B cell (primary cell): ENCODE results near the gene AP1S2. TPM values are rescaled to one million over a fixed set of nuclear protein-coding genes. Genes with fewer than 3 reads are reported as not detected.

Source experiments
- ATAC-seq: fragments of 200-7000 bp; cut with Tn5 transposase; one replicate; pipeline ENCODE4 v1.10.0; 2021; ENCODE audit warnings: low read depth, mild to moderate bottlenecking, moderate number of reproducible peaks, moderate library complexity
- CTCF ChIA-PET: fragments of 350-600 bp; sonication (Branson Sonifier 250); formaldehyde crosslinking; loops from one replicate; lab custom pipeline; 2021; ENCODE audit warnings: antibody characterized with exemption, inconsistent platforms; lab: Charles Lee
- POLR2A ChIA-PET: fragments of 350-600 bp; sonication (Branson Sonifier 250); formaldehyde crosslinking; loops from one replicate; lab custom pipeline; 2021; ENCODE audit warnings: antibody characterized with exemption; lab: Charles Lee
- DNase-seq: peaks from one replicate; pipeline ENCODE4 v3.0.0; 2013
- H2AFZ ChIP-seq: 2 replicates; pipeline ENCODE4 v1.6.1; 2012; ENCODE audit warnings: mild to moderate bottlenecking, low read depth, low read length; ENCODE audit not compliant: insufficient read depth, poor library complexity, severe bottlenecking
- H3K27ac ChIP-seq, 2 donors: 1 replicate in 1 of 2; 2 replicates in 1 of 2; pipeline ENCODE4 v1.5.1; 2012 to 2013; ENCODE audit warnings: low read length in 2 of 2, mild to moderate bottlenecking in 2 of 2, moderate library complexity in 1 of 2
- H3K27me3 ChIP-seq, 4 experiments: fragments of 200-600 bp in 1 of 4; sonication (generic) in 1 of 4; replicated peaks in 1 of 4; 1 replicate in 2 of 4; 2 replicates in 2 of 4; pipeline versions ENCODE4 v1.6.1 to v1.7.0; 2013 to 2016; ENCODE audit warnings: low read length in 3 of 4, mild to moderate bottlenecking in 2 of 4, mixed read lengths in 1 of 4, moderate library complexity in 1 of 4; ENCODE audit not compliant: insufficient read depth in 4 of 4, control insufficient read depth in 3 of 4; ENCODE audit errors: control extremely low read depth in 1 of 4
- H3K36me3 ChIP-seq, 2 experiments: replicated peaks in 1 of 2; 1 replicate in 1 of 2; 2 replicates in 1 of 2; pipeline versions ENCODE4 v1.6.1 to v1.7.1; 2013; ENCODE audit warnings: low read length in 1 of 2; ENCODE audit not compliant: insufficient read depth in 2 of 2, control insufficient read depth in 1 of 2; ENCODE audit errors: control extremely low read depth in 1 of 2, extremely low read depth in 1 of 2
- H3K4me1 ChIP-seq, 2 donors: fragments of 200-600 bp in 1 of 2; sonication (generic) in 1 of 2; 1 replicate in 1 of 2; 2 replicates in 1 of 2; pipeline versions ENCODE4 v1.5.1 to v1.6.1; 2013 to 2017; ENCODE audit warnings: low read length in 2 of 2; ENCODE audit not compliant: control insufficient read depth in 2 of 2, insufficient read depth in 2 of 2
- H3K4me2 ChIP-seq: replicated peaks from 2 replicates; pipeline ENCODE3; 2012; ENCODE audit warnings: mild to moderate bottlenecking, low read depth, low read length; ENCODE audit not compliant: poor library complexity, severe bottlenecking
- H3K4me3 ChIP-seq, 5 experiments: fragments of 200-600 bp in 1 of 5; sonication (generic) in 1 of 5; 1 replicate in 3 of 5; 2 replicates in 2 of 5; pipeline versions ENCODE4 v1.5.1 to v1.7.0; 2011 to 2016; ENCODE audit warnings: low read length in 4 of 5, mild to moderate bottlenecking in 4 of 5, low read depth in 2 of 5, control low read depth in 1 of 5, moderate library complexity in 1 of 5; ENCODE audit not compliant: insufficient read depth in 1 of 5; ENCODE audit errors: control extremely low read depth in 1 of 5, extremely low read depth in 1 of 5
- H3K79me2 ChIP-seq: fragments of 200-600 bp; sonication (generic); one replicate; pipeline ENCODE4 v1.6.0; 2016; ENCODE audit warnings: low read length; ENCODE audit not compliant: control insufficient read depth, insufficient read depth
- H3K9ac ChIP-seq: fragments of 200-600 bp; sonication (generic); 2 replicates; pipeline ENCODE4 v1.6.1; 2017; ENCODE audit warnings: mild to moderate bottlenecking, low read length, moderate library complexity
- H3K9me3 ChIP-seq, 3 donors: one replicate each; pipeline versions ENCODE4 v1.6.1 to v1.7.1; 2013; ENCODE audit warnings: low read length in 2 of 3; ENCODE audit not compliant: control insufficient read depth in 2 of 3, insufficient read depth in 1 of 3; ENCODE audit errors: control extremely low read depth in 1 of 3
- H4K20me1 ChIP-seq: 2 replicates; pipeline ENCODE4 v1.6.0; 2012; ENCODE audit warnings: mild to moderate bottlenecking, low read length; ENCODE audit not compliant: insufficient read depth, control insufficient read depth, poor library complexity, severe bottlenecking
- H3K27ac Mint-ChIP-seq: one replicate; pipeline ENCODE4 v1.8.0; 2021; ENCODE audit warnings: mixed read lengths
- H3K27me3 Mint-ChIP-seq: one replicate; pipeline ENCODE4 v1.8.0; 2021; ENCODE audit warnings: mixed read lengths
- H3K4me1 Mint-ChIP-seq: one replicate; pipeline ENCODE4 v1.8.0; 2021; ENCODE audit warnings: mixed read lengths
- H3K4me3 Mint-ChIP-seq: one replicate; pipeline ENCODE4 v1.8.0; 2021; ENCODE audit warnings: mixed read lengths
- H3K9me3 Mint-ChIP-seq: one replicate; pipeline ENCODE4 v1.8.0; 2022; ENCODE audit warnings: mixed read lengths; ENCODE audit not compliant: insufficient read depth
- CTCF ChIP-seq: fragments of 200-600 bp; IDR thresholded peaks from one replicate; pipeline ENCODE4 v1.8.0; 2022; ENCODE audit warnings: antibody characterized with exemption, mild to moderate bottlenecking
- EZH2 ChIP-seq: IDR thresholded peaks from 2 replicates; pipeline ENCODE4 v1.6.1; 2012; ENCODE audit warnings: borderline replicate concordance, low read depth, mild to moderate bottlenecking, moderate library complexity, low read length; ENCODE audit not compliant: insufficient read depth, poor library complexity, severe bottlenecking
- WGBS: methylation state at CpG from one replicate; pipeline ENCODE4 v1.1.5; 2013; ENCODE audit warnings: missing lambda C conversion rate; ENCODE audit not compliant: insufficient coverage; 5-methylcytosine and 5-hydroxymethylcytosine counted together
- intact Hi-C: fragments of 100-400 bp; cut with micrococcal nuclease; formaldehyde crosslinking; loops from one replicate; pipeline ENCODE4 v1.10.0; 2022
- polyA plus RNA-seq: library from polyadenylated mRNA; depleted of rRNA; stranded (reverse); fragments of >200 nt; gene quantifications from 2 replicates; pipeline ENCODE4 v1.2.3, GENCODE V29; 2012
- total RNA-seq, 2 donors: library from RNA; stranded (reverse); fragments of 120-200 nt in 1 of 2; gene quantifications; 1 replicate in 1 of 2; 2 replicates in 1 of 2; pipeline versions ENCODE4 v1.2.3 to v1.2.4, GENCODE V29; 2013 to 2022

The AP1S2 gene
- total and polyA plus RNA-seq, 2 donors (not counting 1 experiment from before 2014, with no cell fraction given): 23.9 to 37.8 TPM

DNA sequence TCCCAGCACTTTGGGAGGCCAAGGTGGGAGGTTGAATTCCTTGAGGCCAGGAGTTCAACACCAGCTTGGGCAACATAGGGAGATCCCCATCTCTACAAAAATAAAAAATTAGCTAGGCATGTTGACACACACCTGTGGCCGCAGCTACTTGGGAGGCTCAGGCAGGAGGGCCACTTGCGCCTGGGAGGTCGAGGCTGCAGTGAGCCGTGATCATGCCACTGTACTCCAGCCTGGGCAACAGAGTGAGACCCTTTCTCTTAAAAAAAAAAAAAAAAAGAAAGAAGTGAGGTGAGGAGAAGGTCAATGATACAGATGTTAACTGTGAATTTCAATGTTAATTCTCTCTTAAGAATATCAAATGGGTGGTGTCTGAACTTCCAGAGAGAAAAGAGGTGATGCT lies 15.1 kb upstream of the AP1S2 start:
- Histone ChIP-seq H3K9ac (no peak overlapping the region), H3K27ac (no peak overlapping the region), H3K9me3 (no peaks in the 10 kb centered on the region), H3K4me1 (peaks cover 3 to 5% of the 10 kb centered on the region in 2 donors), H3K36me3 (no peaks in the 10 kb centered on the region), H2AFZ (no peak overlapping the region), H3K79me2 (no peaks in the 10 kb centered on the region), H4K20me1 (no peaks in the 10 kb centered on the region), H3K27me3 (no peaks in the 10 kb centered on the region), H3K4me2 (no peak overlapping the region), H3K4me3 (no peak overlapping the region)
- ChIA-PET CTCF (no interaction called here), POLR2A (no interaction called here)
- H3K4me1 Mint-ChIP-seq: no peaks in the 10 kb centered on the region
- WGBS: 100% methylated on average over 1 of the region's 4 CpGs
- no peak for TF ChIP-seq EZH2
- no peak for TF ChIP-seq CTCF
- H3K9me3 Mint-ChIP-seq: no peaks in the 10 kb centered on the region
- intact Hi-C loops: no loop called here
- no peak overlapping the region for H3K4me3 Mint-ChIP-seq
- DNase-seq: no peak
- no peaks in the 10 kb centered on the region for H3K27me3 Mint-ChIP-seq
- ATAC-seq: no peak
- no peak overlapping the region for H3K27ac Mint-ChIP-seq

DNA sequence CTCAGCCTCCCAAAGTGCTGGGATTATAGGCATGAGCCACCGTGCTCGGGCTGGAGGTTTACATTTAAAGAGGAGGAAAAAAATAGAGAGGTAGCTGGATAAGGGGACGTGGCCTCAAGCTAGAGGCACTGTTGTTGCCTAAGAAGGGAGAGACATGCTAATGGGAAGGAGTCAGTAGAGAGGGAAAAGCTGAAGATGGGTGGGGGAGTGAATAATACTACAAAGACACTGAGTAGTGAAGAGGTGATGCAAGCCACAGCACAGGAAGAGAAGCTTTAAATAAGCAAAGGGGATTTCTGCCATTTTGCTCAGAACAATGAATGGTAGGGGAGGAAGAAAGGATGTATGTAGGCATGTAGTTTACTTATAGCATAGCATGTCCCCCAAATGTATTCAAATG lies 11.5 kb upstream of the AP1S2 start:
- H3K27ac Mint-ChIP-seq: no peak overlapping the region
- Histone ChIP-seq H3K79me2 (no peaks in the 10 kb centered on the region), H3K27me3 (no peaks in the 10 kb centered on the region), H3K4me1 (peaks cover 3 to 5% of the 10 kb centered on the region in 2 donors), H3K4me3 (no peak overlapping the region), H3K36me3 (no peaks in the 10 kb centered on the region), H3K27ac (no peak overlapping the region), H3K9me3 (no peaks in the 10 kb centered on the region), H3K9ac (no peak overlapping the region), H2AFZ (no peak overlapping the region), H3K4me2 (no peak overlapping the region), H4K20me1 (no peaks in the 10 kb centered on the region)
- no peaks in the 10 kb centered on the region for H3K27me3 Mint-ChIP-seq
- ATAC-seq (no peak), DNase-seq (no peak)
- 100% methylated on average over 3 of the region's 3 CpGs for WGBS
- TF ChIP-seq CTCF (no peak), EZH2 (no peak)
- no peaks in the 10 kb centered on the region for H3K9me3 Mint-ChIP-seq
- intact Hi-C loops: no loop called here
- ChIA-PET POLR2A (no interaction called here), CTCF (no interaction called here)
- H3K4me3 Mint-ChIP-seq: no peak overlapping the region
- no peaks in the 10 kb centered on the region for H3K4me1 Mint-ChIP-seq
